ENCODE measurements around the gene ADGRA1.
"Not testable (repeated sequence)": the region's sequence is repeated elsewhere in the genome, so short reads cannot be mapped to it uniquely, and the experiment has no call there.

Gene ADGRA1

GRCh38 chr10:133096616-133097269 is 9.0 kb downstream of the ADGRA1 start:
- no peak for DNase-seq (ENCODE audit: low spot score)

GRCh38 chr10:133097418-133097817 is 9.7 kb downstream of the ADGRA1 start:
- no peak for DNase-seq (ENCODE audit: low spot score)

GRCh38 chr10:133097961-133098360 is 10.2 kb downstream of the ADGRA1 start:
- DNase-seq (ENCODE audit: low spot score), result no peak

DNA sequence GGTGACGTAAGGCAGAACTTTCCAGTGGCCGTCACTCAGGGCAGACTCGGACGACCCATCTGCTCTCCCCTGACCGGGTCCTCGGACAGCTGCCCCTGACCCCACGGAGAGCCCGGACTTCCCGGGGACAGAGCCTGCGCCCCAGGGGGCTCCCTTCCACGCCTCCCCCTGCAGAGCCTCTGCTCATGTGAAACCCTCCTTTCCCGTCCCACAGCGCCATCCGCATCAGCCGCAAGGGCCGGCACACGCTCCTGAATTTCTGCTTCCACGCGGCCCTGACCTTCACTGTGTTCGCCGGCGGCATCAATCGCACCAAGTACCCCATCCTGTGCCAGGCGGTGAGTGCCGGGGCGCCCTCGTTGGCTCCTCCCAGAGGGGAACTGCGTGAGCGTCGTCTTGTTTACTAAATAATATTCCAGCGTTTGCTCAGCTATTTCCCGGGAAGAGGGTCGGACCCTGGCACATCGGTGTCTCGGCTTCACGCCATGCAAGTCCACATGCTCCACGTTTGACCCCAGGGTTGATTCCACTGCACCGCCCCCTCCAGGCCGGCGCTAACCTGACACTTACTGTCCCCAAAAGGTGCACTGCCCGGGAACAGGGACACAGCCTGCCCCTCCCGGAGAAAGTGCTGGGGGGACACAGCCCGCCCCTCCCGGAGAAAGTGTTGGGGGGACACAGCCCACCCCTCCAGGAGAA is 10.9 kb downstream of the ADGRA1 start:
- DNase-seq (ENCODE audit: low spot score), result no peak

DNA sequence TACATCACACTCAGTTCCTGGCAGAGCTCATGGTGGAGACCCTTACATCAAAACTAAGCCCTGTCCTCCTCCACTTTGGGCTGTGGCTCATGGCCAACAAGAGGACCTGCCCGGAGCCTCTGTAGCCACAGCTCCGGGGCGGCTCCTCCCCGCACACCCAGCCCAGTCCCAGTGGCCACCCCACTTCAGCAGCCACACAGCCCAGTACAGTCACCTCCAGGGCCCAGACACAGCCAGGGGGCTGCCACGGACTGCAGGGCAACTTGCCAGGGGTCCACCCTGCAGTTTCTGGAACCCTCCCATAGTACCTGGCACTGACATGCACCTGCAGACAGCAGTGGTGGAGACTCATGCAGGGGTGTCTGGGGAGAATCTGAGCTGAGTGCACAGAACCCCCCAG is 11.8 kb downstream of the ADGRA1 start:
- DNase-seq (ENCODE audit: low spot score), result no peak

GRCh38 chr10:133100186-133100585 is 12.5 kb downstream of the ADGRA1 start:
- DNase-seq (ENCODE audit: low spot score), result no peak

DNA sequence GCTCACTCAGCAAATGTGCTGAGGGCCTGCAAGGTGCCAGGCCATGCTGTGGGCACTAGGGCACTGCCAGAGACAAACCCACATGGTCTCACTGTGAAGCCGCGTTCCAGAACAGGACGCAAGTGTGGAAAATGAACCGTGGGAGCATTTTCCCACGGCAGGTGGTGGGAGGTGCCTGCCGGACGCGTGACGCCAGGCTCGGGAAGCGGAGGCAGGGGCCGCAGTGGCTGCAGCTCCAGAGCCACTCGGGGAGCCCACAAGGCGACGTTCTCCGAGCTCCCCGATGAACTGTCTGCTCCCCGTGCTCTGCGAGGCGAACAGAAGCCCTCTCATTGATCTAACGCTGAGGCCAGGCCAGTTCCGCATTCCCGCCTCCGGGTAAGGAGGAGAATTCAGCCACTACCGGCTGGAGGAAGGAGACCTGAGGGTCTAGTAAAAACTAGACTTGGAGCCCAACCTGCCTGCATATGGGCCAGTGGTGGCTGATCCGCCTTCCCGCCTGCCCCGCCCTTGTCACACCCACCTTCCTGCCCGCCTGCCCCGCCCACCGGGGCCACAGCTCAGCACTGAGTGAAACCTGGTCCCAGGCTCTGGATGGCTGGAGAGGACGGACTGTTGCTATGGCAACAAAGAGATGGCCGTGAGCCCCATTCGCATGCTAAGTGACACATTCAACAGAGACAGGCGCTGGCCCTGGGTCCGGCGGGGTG is 13.1 kb downstream of the ADGRA1 start:
- DNase-seq (ENCODE audit: low spot score), result no peak

GRCh38 chr10:133101416-133101810 is 13.7 kb downstream of the ADGRA1 start:
- DNase-seq (ENCODE audit: low spot score), result no peak

DNA sequence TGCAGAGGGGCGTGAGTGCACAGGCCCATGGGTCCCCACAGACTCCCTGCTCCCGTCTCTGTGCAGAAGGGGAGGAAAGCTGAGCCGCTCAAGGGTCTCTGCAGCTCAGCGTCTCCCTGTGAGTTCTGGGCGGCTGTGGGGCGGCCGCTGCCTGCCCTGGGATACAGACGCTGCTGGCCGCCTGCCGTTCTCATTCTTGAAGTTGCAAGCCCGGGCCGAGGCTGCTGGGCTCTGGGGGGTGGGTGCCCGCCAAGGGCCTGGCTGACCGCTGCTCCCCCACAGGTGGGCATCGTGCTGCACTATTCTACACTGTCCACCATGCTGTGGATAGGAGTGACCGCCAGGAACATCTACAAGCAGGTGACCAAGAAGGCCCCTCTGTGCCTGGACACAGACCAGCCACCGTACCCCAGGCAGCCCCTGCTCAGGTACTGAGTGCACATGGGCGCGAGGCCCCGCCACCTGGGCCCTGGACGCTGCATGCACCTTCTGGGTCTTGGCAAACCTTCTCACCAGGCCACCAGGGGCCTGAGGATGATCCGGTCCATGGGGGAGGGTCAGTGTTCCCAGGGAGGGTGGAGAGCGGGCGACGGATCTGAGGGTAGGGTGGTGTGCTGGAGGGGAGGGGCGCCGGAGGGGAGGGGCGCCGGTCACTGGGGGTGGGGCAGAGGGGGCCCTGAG is 14.8 kb downstream of the ADGRA1 start:
- DNase-seq (ENCODE audit: low spot score), result no peak

GRCh38 chr10:133103311-133103910 is 15.7 kb downstream of the ADGRA1 start:
- DNase-seq (ENCODE audit: low spot score), result no peak

DNA sequence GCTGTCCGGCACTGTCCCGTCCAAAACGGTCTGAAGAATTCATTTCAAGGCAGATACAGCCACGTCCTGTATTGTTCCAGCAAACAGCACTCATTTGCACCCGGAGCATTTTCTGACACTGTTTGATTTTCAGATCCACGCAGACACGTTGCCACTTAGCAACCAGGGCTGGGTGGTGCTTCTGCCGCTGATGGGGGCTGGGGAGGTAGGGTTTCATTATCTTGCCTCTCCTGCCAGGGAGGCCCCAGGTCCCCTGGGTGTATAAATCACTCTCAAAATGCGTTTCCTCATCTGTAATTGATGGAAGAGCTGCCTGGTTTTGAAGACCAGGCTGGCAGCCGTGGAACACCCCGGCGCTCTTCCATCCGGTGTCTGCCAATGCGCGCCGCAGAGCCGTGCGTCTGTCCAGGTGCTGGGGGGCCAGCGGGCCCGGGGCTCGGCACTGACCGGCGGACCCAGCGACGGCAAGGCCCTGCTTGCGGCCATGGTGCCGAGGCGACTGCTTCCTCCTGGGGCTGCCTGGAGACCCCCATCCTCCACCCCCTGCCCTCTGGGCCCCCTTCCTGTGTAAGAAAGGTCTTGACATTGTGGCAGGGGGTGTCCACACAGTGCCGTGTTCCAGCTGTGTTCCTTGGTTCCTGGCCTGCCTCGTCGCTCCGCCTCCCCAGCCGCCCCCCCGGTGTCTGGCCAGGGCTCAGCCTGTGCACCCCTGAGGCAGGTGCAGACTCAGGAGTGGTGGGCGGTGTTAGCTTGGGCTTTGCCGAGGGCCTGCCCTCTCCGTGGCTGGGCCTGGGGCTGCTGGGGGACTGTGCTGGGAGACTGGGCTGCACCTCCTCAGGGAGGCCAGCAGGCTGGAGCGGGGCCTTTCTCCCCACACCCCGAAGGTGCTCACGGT is 16.6 kb downstream of the ADGRA1 start:
- DNase-seq (ENCODE audit: low spot score), result peak; percentile 21

DNA sequence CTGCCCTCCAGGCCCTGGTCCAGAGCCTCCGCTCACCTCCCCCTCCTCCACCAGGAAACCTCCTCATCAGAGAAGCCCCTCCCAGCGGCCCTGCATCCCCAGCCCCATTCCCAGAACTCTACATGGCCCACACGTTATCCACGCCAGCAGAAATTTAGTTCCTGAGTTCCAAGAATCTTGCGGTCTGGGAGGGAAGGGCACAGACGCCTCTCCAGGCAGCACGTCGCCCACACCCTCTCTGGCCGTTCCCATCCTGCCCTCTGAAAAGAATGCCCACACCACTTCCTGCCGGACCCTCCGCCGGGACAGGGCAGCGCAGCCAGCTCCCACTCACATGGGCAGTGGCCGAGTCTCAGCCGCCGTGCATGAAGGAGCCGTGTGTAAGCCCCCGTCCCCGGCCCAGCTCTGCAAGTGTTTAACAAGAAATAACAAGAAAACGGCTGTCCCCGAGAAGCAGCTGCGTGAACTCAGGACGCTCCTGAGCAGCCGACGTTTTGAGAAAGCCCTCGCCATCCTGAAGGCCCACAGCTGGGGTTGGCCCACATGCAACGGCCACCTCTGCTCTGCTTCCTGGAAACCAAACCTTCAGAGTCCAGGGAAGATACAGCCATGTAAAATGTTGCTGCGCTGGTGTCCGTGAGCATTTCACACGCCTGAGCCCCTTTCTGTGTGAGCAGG is 17.4 kb downstream of the ADGRA1 start:
- no peak for DNase-seq (ENCODE audit: low spot score)

DNA sequence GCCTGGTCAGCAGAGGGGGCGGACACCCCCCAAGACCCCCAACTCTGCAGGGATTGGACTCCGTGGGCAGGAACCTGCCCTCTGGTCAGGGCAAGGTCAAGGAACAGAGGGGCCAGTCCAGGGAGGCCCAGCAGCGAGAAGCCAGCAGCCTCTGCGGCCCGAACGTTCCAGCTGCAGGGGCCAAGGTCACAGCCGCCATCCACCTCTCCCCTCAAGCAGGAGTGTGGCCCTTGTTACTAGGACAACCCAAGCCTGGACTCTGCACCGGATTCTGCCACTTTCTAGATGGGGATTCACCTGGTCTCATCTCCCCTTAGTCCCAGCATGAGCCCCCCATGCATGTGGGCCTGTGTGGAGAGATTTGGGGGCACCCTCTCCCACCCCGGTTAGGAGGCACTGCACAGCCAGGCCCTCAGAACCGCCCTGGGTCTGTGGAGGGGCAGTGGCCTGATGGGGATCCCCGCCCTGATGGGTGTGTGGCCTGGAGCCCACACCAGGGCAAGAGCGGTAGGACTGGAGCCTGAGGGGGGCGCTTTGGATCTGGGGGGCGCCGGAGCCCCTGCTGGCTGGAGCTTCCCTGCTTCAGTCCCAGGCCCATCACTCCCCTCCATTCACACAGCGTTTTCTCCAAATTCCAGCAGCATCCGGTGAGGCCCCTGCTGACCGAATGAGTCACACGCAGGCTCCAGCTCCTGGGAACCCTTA is 18.1 kb downstream of the ADGRA1 start:
- DNase-seq (ENCODE audit: low spot score), result no peak

- DNase-seq (ENCODE audit: low spot score), result no peak
Observed at GRCh38 chr10:133106516-133106915, 18.8 kb downstream of the ADGRA1 start.

GRCh38 chr10:133107442-133107841 is 19.7 kb downstream of the ADGRA1 start:
- no peak for DNase-seq (ENCODE audit: low spot score)

DNA sequence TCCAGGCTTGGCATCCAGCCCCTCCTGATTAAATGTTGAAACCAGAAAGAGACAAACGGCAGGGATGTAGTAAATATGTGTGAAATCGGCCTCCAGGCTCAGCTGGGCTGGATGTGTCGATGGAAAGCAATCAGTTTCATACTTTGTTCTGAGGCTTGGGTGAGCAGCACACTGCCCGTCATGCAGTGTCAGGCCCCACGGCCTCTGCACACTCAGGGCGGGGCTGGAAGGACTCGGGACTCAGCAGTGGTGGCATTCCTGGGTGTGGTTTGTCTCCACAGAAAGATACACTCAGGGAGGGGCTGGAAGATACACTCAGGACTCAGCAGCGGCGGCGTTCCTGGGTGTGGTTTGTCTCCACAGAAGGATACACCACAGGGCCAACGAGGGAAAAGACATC is 22.0 kb downstream of the ADGRA1 start:
- DNase-seq (ENCODE audit: low spot score), result no peak

DNA sequence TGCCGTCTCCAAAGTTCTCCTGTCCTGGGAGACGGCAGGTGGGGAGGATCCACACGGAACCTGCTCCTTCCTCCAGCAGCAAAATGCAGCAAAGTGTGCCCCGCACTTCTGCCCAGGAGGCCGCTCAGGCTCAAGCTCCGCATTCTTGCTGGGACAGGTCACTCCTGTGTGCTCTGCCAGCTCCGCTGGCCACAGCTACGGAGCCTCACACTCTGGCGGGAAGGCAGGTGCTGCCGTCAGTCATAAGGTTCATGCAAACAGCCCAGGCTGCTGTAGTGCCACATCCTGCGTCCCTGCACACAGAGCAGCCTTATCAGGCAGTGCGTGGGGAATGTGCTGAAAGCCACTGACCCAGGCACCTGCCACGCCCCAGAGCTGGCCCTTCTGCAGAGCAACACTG is 22.4 kb downstream of the ADGRA1 start:
- DNase-seq (ENCODE audit: low spot score), result no peak

GRCh38 chr10:133110609-133111275 is 23.0 kb downstream of the ADGRA1 start:
- DNase-seq (ENCODE audit: low spot score), result no peak

DNA sequence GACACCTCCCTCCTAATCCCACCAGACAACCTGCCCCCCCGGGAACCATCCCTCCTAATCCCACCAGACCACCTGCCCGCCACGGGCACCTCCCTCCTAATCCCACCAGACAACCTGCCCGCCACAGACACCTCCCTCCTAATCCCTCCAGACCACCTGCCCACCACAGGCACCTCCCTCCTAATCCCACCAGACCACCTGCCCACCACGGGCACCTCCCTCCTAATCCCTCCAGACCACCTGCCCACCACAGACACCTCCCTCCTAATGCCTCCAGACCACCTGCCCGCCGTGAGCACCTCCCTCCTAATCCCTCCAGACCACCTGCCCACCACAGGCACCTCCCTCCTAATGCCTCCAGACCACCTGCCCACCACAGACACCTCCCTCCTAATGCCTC is 23.9 kb downstream of the ADGRA1 start:
- not testable (repeated sequence) for DNase-seq (ENCODE audit: low spot score)
